ENCODE measurements around the gene CD300LG.

CD300LG gene

GRCh38 chr17:43808076-43808475, 38.9 kb upstream of the CD300LG start:
- DNase-seq (ENCODE audit: low read depth): no peak
- no peak overlapping the region for H3K4me3 ChIP-seq (ENCODE audit: low read length)
- no peak for TF ChIP-seq CTCF (conservative IDR thresholded peaks at IDR 0.05; ENCODE audit: low read depth, low read length)

- TF ChIP-seq CTCF (conservative IDR thresholded peaks at IDR 0.05; ENCODE audit: low read depth, low read length): no peak
- DNase-seq (ENCODE audit: low read depth): no peak
- H3K4me3 ChIP-seq (ENCODE audit: low read length): no peak overlapping the region
These were observed 37.9 kb upstream of the CD300LG start for GRCh38 chr17:43809121-43809520.

GRCh38 chr17:43810226-43810715, 36.7 kb upstream of the CD300LG start:
- H3K4me3 ChIP-seq (ENCODE audit: low read length): no peak overlapping the region
- TF ChIP-seq CTCF (conservative IDR thresholded peaks at IDR 0.05; ENCODE audit: low read depth, low read length): no peak
- DNase-seq (ENCODE audit: low read depth): no peak

GRCh38 chr17:43810823-43811222, 36.2 kb upstream of the CD300LG start:
- TF ChIP-seq CTCF (conservative IDR thresholded peaks at IDR 0.05; ENCODE audit: low read depth, low read length): no peak
- no peak overlapping the region for H3K4me3 ChIP-seq (ENCODE audit: low read length)
- DNase-seq (ENCODE audit: low read depth): no peak

- no peak overlapping the region for H3K4me3 ChIP-seq (ENCODE audit: low read length)
- DNase-seq (ENCODE audit: low read depth): no peak
- no peak for TF ChIP-seq CTCF (conservative IDR thresholded peaks at IDR 0.05; ENCODE audit: low read depth, low read length)
These were observed 34.3 kb upstream of the CD300LG start for GRCh38 chr17:43812396-43813265.

- DNase-seq (ENCODE audit: low read depth): no peak
- no peak overlapping the region for H3K4me3 ChIP-seq (ENCODE audit: low read length)
- TF ChIP-seq CTCF (conservative IDR thresholded peaks at IDR 0.05; ENCODE audit: low read depth, low read length): no peak
These were observed 33.6 kb upstream of the CD300LG start for GRCh38 chr17:43813386-43813785.

- TF ChIP-seq CTCF (conservative IDR thresholded peaks at IDR 0.05; ENCODE audit: low read depth, low read length): no peak
- no peak for DNase-seq (ENCODE audit: low read depth)
- H3K4me3 ChIP-seq (ENCODE audit: low read length): no peak overlapping the region
These were observed 33.0 kb upstream of the CD300LG start for GRCh38 chr17:43814026-43814425.

Data from retinal pigment epithelial cell (primary cell).